Choroid plexus epithelial cell (primary cell): ENCODE results near the gene IL12RB1.
"Not testable (repeated sequence)": the region's sequence is repeated elsewhere in the genome, so short reads cannot be mapped to it uniquely, and the experiment has no call there.

Experiments
- DNase-seq: peaks from one replicate; pipeline ENCODE4 v3.0.0-alpha.2; 2010; ENCODE audit warnings: low read depth
- H3K4me3 ChIP-seq: 2 replicates; pipeline ENCODE4 v1.5.1; 2011; ENCODE audit warnings: low read depth, mild to moderate bottlenecking, control low read depth, low read length, moderate library complexity
- CTCF ChIP-seq: conservative IDR thresholded peaks from 2 replicates; pipeline ENCODE4 v1.5.1; 2011; ENCODE audit warnings: low read depth, mild to moderate bottlenecking, control low read depth, inconsistent platforms, low read length, moderate library complexity

IL12RB1 gene

GRCh38 chr19:18112989-18113478, 26.3 kb upstream of the IL12RB1 start:
- DNase-seq = peak; percentile 88
- TF ChIP-seq CTCF = peak; percentile 97
- no peak overlapping the region for H3K4me3 ChIP-seq

GRCh38 chr19:18110609-18111232, 24.0 kb upstream of the IL12RB1 start:
- peak overlapping the region; percentile 72 for H3K4me3 ChIP-seq
- no peak for DNase-seq
- no peak for TF ChIP-seq CTCF

- no peak for DNase-seq
Measured at GRCh38 chr19:18109733-18110608, 23.2 kb upstream of the IL12RB1 start.

GRCh38 chr19:18109341-18109732, 22.6 kb upstream of the IL12RB1 start:
- peak overlapping the region; percentile 72 for H3K4me3 ChIP-seq
- no peak for DNase-seq
- no peak for TF ChIP-seq CTCF

More at GRCh38 chr19:18109733-18110608, 23.2 kb upstream of the IL12RB1 start:
- no peak for TF ChIP-seq CTCF
- peak overlapping the region; percentile 72 for H3K4me3 ChIP-seq

GRCh38 chr19:18108897-18109296, 22.2 kb upstream of the IL12RB1 start:
- TF ChIP-seq CTCF = no peak

GRCh38 chr19:18107235-18107634, 20.5 kb upstream of the IL12RB1 start:
- no peak for DNase-seq
- no peak overlapping the region for H3K4me3 ChIP-seq
- no peak for TF ChIP-seq CTCF

More at GRCh38 chr19:18108897-18109296, 22.2 kb upstream of the IL12RB1 start:
- H3K4me3 ChIP-seq = no peak overlapping the region
- no peak for DNase-seq

GRCh38 chr19:18105259-18105658, 18.5 kb upstream of the IL12RB1 start:
- not testable (repeated sequence) for DNase-seq, H3K4me3 ChIP-seq
